ENCODE measurements around the gene ELOVL7. TPM values are rescaled to one million over a fixed set of nuclear protein-coding genes. Genes with fewer than 3 reads are reported as not detected.

Gene ELOVL7
- total and polyA plus RNA-seq, 2 of the 8 experiments (the other 6 are each of a cell fraction or from before 2014, with no cell fraction given) = 3.1 to 5.1 TPM

GRCh38 chr5:60843936-60844905, at the start of gene ELOVL7 (continued):
- TF ChIP-seq E2F6 (IDR thresholded peaks at IDR 0.05) = 0 out of 2 replicates have a peak, but pooled peaks have one; percentile 11
- peak; percentile 98 for TF ChIP-seq ASH2L (IDR thresholded peaks at IDR 0.05; ENCODE audit: low read length)
- TF ChIP-seq RAD21 (IDR thresholded peaks at IDR 0.05 in 1 of 2, conservative IDR thresholded peaks at IDR 0.05 in 1 of 2; ENCODE audit: low read depth in 2 of 2, low read length in 2 of 2) = peak; percentile 30 to 46; a peak in 3 of 4 replicates
